GM23338 (cell line): ENCODE measurements around the gene NDUFV2. TPM values are rescaled to one million over a fixed set of nuclear protein-coding genes. Genes with fewer than 3 reads are reported as not detected.

ENCODE experiments used
- ATAC-seq: fragments of 200-7000 bp; cut with Tn5 transposase; 3 replicates; pipeline ENCODE4 v1.9.1; 2020
- DNase-seq: peaks from one replicate; pipeline ENCODE4 v3.0.0-alpha.2; 2015; ENCODE audit warnings: low spot score
- H2AFZ ChIP-seq: fragments of 200-600 bp; sonication (generic); 2 replicates; pipeline ENCODE4 v1.8.0; 2016; ENCODE audit warnings: antibody characterized with exemption, mild to moderate bottlenecking, moderate library complexity
- H3F3A ChIP-seq: fragments of 200-600 bp; sonication (generic); replicated peaks from 2 replicates; pipeline ENCODE4 v1.8.0; 2017; ENCODE audit warnings: antibody characterized with exemption, mixed run types, low read depth
- H3K27ac ChIP-seq: fragments of 200-600 bp; sonication (generic); 2 replicates; pipeline ENCODE4 v1.6.1; 2016; ENCODE audit warnings: low read depth
- H3K27me3 ChIP-seq: fragments of 200-600 bp; sonication (generic); 2 replicates; pipeline ENCODE4 v1.8.0; 2016; ENCODE audit warnings: mild to moderate bottlenecking, mixed run types, moderate library complexity; ENCODE audit not compliant: insufficient read depth
- H3K36me3 ChIP-seq: fragments of 200-600 bp; sonication (generic); 2 replicates; pipeline ENCODE4 v1.8.0; 2016; ENCODE audit warnings: mild to moderate bottlenecking; ENCODE audit not compliant: insufficient read depth
- H3K4me1 ChIP-seq: fragments of 200-600 bp; sonication (generic); 2 replicates; pipeline ENCODE4 v1.8.0; 2016; ENCODE audit warnings: mild to moderate bottlenecking, moderate library complexity; ENCODE audit not compliant: insufficient read depth
- H3K4me2 ChIP-seq: fragments of 200-600 bp; sonication (generic); 2 replicates; pipeline ENCODE4 v1.7.1; 2017; ENCODE audit warnings: mixed run types
- H3K4me3 ChIP-seq: fragments of 200-600 bp; sonication (generic); 2 replicates; pipeline ENCODE4 v1.6.1; 2016; ENCODE audit warnings: mixed run types
- H3K79me2 ChIP-seq: fragments of 200-600 bp; sonication (generic); replicated peaks from 2 replicates; pipeline ENCODE4 v1.8.0; 2017; ENCODE audit warnings: mild to moderate bottlenecking; ENCODE audit not compliant: insufficient read depth
- H3K9me2 ChIP-seq: fragments of 200-600 bp; sonication (generic); 2 replicates; pipeline ENCODE4 v1.8.0; 2017; ENCODE audit not compliant: insufficient read depth
- H4K20me1 ChIP-seq: fragments of 200-600 bp; sonication (generic); replicated peaks from 2 replicates; pipeline ENCODE4 v1.8.0; 2017; ENCODE audit warnings: mild to moderate bottlenecking; ENCODE audit not compliant: insufficient read depth
- H3K27ac Mint-ChIP-seq: 2 replicates; pipeline ENCODE4 v1.8.0; 2020; ENCODE audit warnings: inconsistent platforms, mild to moderate bottlenecking, moderate library complexity, mixed read lengths
- H3K27me3 Mint-ChIP-seq: 3 replicates; pipeline ENCODE4 v1.8.0; 2022; ENCODE audit warnings: low read depth, mild to moderate bottlenecking, moderate library complexity, mixed read lengths, inconsistent platforms; ENCODE audit not compliant: insufficient read depth, poor library complexity
- H3K36me3 Mint-ChIP-seq: 3 replicates; pipeline ENCODE4 v1.8.0; 2021; ENCODE audit warnings: low read depth, mild to moderate bottlenecking, inconsistent platforms, moderate library complexity, mixed read lengths
- H3K4me1 Mint-ChIP-seq: 3 replicates; pipeline ENCODE4 v1.8.0; 2020; ENCODE audit warnings: mild to moderate bottlenecking, inconsistent platforms, mixed read lengths
- H3K4me3 Mint-ChIP-seq: 3 replicates; pipeline ENCODE4 v1.8.0; 2021; ENCODE audit warnings: moderate library complexity, mild to moderate bottlenecking, inconsistent platforms, mixed read lengths
- H3K9me3 Mint-ChIP-seq: 3 replicates; pipeline ENCODE4 v1.8.0; 2020; ENCODE audit warnings: moderate library complexity, mild to moderate bottlenecking, inconsistent platforms, mixed read lengths
- CREB1 ChIP-seq: fragments of 250-450 bp; sonication (Bioruptor Pico); IDR thresholded peaks from 2 replicates; pipeline ENCODE4 v1.5.0; 2020; ENCODE audit warnings: low read depth, mild to moderate bottlenecking, moderate library complexity
- CTCF ChIP-seq, 2 experiments: fragments of 200-600 bp in 1 of 2; sonication (generic) in 1 of 2; conservative IDR thresholded peaks; 2 replicates each; pipeline versions ENCODE4 v1.5.1 to v1.6.1; 2016 to 2017; ENCODE audit warnings: antibody characterized with exemption in 2 of 2, low read depth in 2 of 2, mild to moderate bottlenecking in 2 of 2, moderate library complexity in 1 of 2
- ETS1 ChIP-seq: IDR thresholded peaks from 2 replicates; pipeline ENCODE4 v1.6.1; 2016; ENCODE audit warnings: antibody characterized with exemption
- EZH2 ChIP-seq: fragments of 200-600 bp; sonication (generic); IDR thresholded peaks from one replicate; pipeline ENCODE4 v1.8.0; 2017; ENCODE audit warnings: antibody characterized with exemption, mild to moderate bottlenecking, low read depth; ENCODE audit not compliant: unreplicated experiment
- EZH2phosphoT487 ChIP-seq: fragments of 200-600 bp; sonication (generic); IDR thresholded peaks from one replicate; pipeline ENCODE4 v1.8.1; 2018; ENCODE audit warnings: antibody characterized with exemption; ENCODE audit not compliant: unreplicated experiment
- JUNB ChIP-seq: IDR thresholded peaks from one replicate; pipeline ENCODE4 v1.6.1; 2016; ENCODE audit warnings: antibody characterized with exemption; ENCODE audit not compliant: unreplicated experiment
- NANOG ChIP-seq: IDR thresholded peaks from 2 replicates; pipeline ENCODE4 v1.6.1; 2016; ENCODE audit warnings: antibody characterized with exemption, borderline replicate concordance
- POLR2AphosphoS5 ChIP-seq: IDR thresholded peaks from 2 replicates; pipeline ENCODE4 v1.6.1; 2016; ENCODE audit warnings: antibody characterized with exemption, low read depth
- REST ChIP-seq: IDR thresholded peaks from one replicate; pipeline ENCODE4 v1.6.1; 2018; ENCODE audit warnings: antibody characterized with exemption; ENCODE audit not compliant: unreplicated experiment
- STAT1 ChIP-seq: IDR thresholded peaks from one replicate; pipeline ENCODE4 v1.6.1; 2016; ENCODE audit warnings: antibody characterized with exemption; ENCODE audit not compliant: unreplicated experiment
- ZNF114 ChIP-seq: fragments of 250-450 bp; sonication (Bioruptor Pico); IDR thresholded peaks from 2 replicates; pipeline ENCODE4 v1.5.0; 2020; ENCODE audit warnings: mild to moderate bottlenecking, moderate library complexity
- ZNF331 ChIP-seq: fragments of 250-450 bp; sonication (Bioruptor Pico); IDR thresholded peaks from 2 replicates; pipeline ENCODE4 v1.5.0; 2020; ENCODE audit warnings: low read depth, mild to moderate bottlenecking, moderate library complexity
- ZNF462 ChIP-seq: fragments of 250-450 bp; sonication (Bioruptor Pico); IDR thresholded peaks from 2 replicates; pipeline ENCODE4 v1.5.0; 2020; ENCODE audit warnings: mild to moderate bottlenecking, moderate library complexity
- polyA plus RNA-seq: library from polyadenylated mRNA; unstranded; fragments of >200 nt; fragmentation: Nextera tagmentation; extraction: Ambion mirVana; gene quantifications from 2 replicates; pipeline ENCODE4 v1.2.1, GENCODE V29; 2016
- total RNA-seq: library from RNA; depleted of rRNA; stranded (reverse); fragments of >200 nt; shearing (Covaris generic); gene quantifications from 2 replicates; pipeline ENCODE4 v1.2.3, GENCODE V29; 2014

Gene NDUFV2
- total and polyA plus RNA-seq, 2 experiments from 2014 or later = 157 to 577 TPM

- Mint-ChIP-seq H3K4me3 (no peak overlapping the region), H3K27me3 (no peaks in the 10 kb centered on the region), H3K4me1 (peaks cover 6% of the 10 kb centered on the region; the same call in 2 of the 3 replicates), H3K27ac (no peak overlapping the region), H3K9me3 (no peaks in the 10 kb centered on the region), H3K36me3 (peaks cover 77% of the 10 kb centered on the region)
- H3F3A ChIP-seq = no peaks in the 10 kb centered on the region
- ATAC-seq (no peak), DNase-seq (no peak)
- no peak overlapping the region for H3K4me2 ChIP-seq
- H3K4me3 ChIP-seq = no peak overlapping the region
- H3K36me3 ChIP-seq = peaks cover 32% of the 10 kb centered on the region
- peaks cover 5% of the 10 kb centered on the region; the same call in 1 of the 2 replicates for H4K20me1 ChIP-seq
- H2AFZ ChIP-seq = no peak overlapping the region
- H3K9me2 ChIP-seq = no peaks in the 10 kb centered on the region
- no peaks in the 10 kb centered on the region for H3K27me3 ChIP-seq
- peaks cover 11% of the 10 kb centered on the region for H3K79me2 ChIP-seq
- TF ChIP-seq ETS1 (no peak), JUNB (no peak), POLR2AphosphoS5 (no peak), NANOG (no peak), ZNF462 (CRISPR knock-in tag) (no peak), ZNF331 (CRISPR knock-in tag) (no peak), CTCF (conservative IDR thresholded peaks at IDR 0.05; ENCODE audit: low read depth in 2 of 2) (no peak), EZH2phosphoT487 (no peak), EZH2 (no peak), STAT1 (no peak), CREB1 (CRISPR knock-in tag) (no peak), ZNF114 (CRISPR knock-in tag) (no peak), REST (no peak)
- no peak overlapping the region for H3K27ac ChIP-seq
- H3K4me1 ChIP-seq = 0 out of 2 replicates have a peak, but pooled peaks cover 5% of the 10 kb centered on the region
These were observed 27.7 kb downstream of the NDUFV2 start for GRCh38 chr18:9130195-9130594.
